Hepatocyte (in vitro differentiated cells): ENCODE results near the gene ME3. TPM values are rescaled to one million over a fixed set of nuclear protein-coding genes. Genes with fewer than 3 reads are reported as not detected.

Experiments
- DNase-seq: peaks from one replicate; pipeline ENCODE4 v3.0.0-alpha.2; 2016; ENCODE audit warnings: low spot score
- H2AFZ ChIP-seq: fragments of 200-600 bp; sonication (generic); 2 replicates; pipeline ENCODE4 v1.6.0; 2016; ENCODE audit warnings: antibody characterized with exemption, mild to moderate bottlenecking
- H3K27ac ChIP-seq: fragments of 200-600 bp; sonication (generic); 2 replicates; pipeline ENCODE4 v1.5.1; 2016; ENCODE audit warnings: mild to moderate bottlenecking
- H3K27me3 ChIP-seq: fragments of 200-600 bp; sonication (generic); 2 replicates; pipeline ENCODE4 v1.6.1; 2016
- H3K36me3 ChIP-seq: fragments of 200-600 bp; sonication (generic); replicated peaks from 2 replicates; pipeline ENCODE4 v1.5.1; 2016; ENCODE audit warnings: low read depth; ENCODE audit not compliant: insufficient read depth
- H3K4me1 ChIP-seq: fragments of 200-600 bp; sonication (generic); 2 replicates; pipeline ENCODE4 v1.5.1; 2016; ENCODE audit warnings: mild to moderate bottlenecking, moderate library complexity; ENCODE audit not compliant: insufficient read depth
- H3K4me2 ChIP-seq: fragments of 200-600 bp; sonication (generic); 2 replicates; pipeline ENCODE4 v1.6.0; 2016
- H3K4me3 ChIP-seq: fragments of 200-600 bp; sonication (generic); 2 replicates; pipeline ENCODE4 v1.5.1; 2016; ENCODE audit warnings: mild to moderate bottlenecking
- H3K79me2 ChIP-seq: fragments of 200-600 bp; sonication (generic); 2 replicates; pipeline ENCODE4 v1.6.0; 2017; ENCODE audit warnings: mild to moderate bottlenecking
- H3K9me2 ChIP-seq: fragments of 200-600 bp; sonication (generic); replicated peaks from 2 replicates; pipeline ENCODE4 v1.6.0; 2017; ENCODE audit warnings: mild to moderate bottlenecking; ENCODE audit not compliant: insufficient read depth
- H3K9me3 ChIP-seq: fragments of 200-600 bp; sonication (generic); 2 replicates; pipeline ENCODE4 v1.5.1; 2016; ENCODE audit warnings: low read depth, mild to moderate bottlenecking
- H4K20me1 ChIP-seq: fragments of 200-600 bp; sonication (generic); 2 replicates; pipeline ENCODE4 v1.6.0; 2016; ENCODE audit warnings: mild to moderate bottlenecking; ENCODE audit not compliant: insufficient read depth, poor library complexity, severe bottlenecking
- EZH2 ChIP-seq: fragments of 200-600 bp; sonication (generic); IDR thresholded peaks from 2 replicates; pipeline ENCODE4 v1.6.1; 2016; ENCODE audit warnings: antibody characterized with exemption, mild to moderate bottlenecking, borderline replicate concordance
- EZH2phosphoT487 ChIP-seq: fragments of 200-600 bp; sonication (generic); IDR thresholded peaks from one replicate; pipeline ENCODE4 v1.6.1; 2018; ENCODE audit warnings: antibody characterized with exemption, mild to moderate bottlenecking, low read depth, moderate library complexity; ENCODE audit not compliant: unreplicated experiment, severe bottlenecking
- WGBS: methylation state at CpG from one replicate; pipeline ENCODE4 v1.1.6; 2016; ENCODE audit warnings: low lambda C conversion rate; ENCODE audit errors: missing lambda C conversion rate; 5-methylcytosine and 5-hydroxymethylcytosine counted together
- polyA plus RNA-seq: library from polyadenylated mRNA; unstranded; fragments of >200 nt; fragmentation: Nextera tagmentation; extraction: Ambion mirVana; gene quantifications from 2 replicates; pipeline ENCODE4 v1.2.1, GENCODE V29; 2016
- total RNA-seq: library from RNA; depleted of rRNA; stranded (reverse); fragments of >200 nt; gene quantifications from 2 replicates; pipeline ENCODE4 v1.2.3, GENCODE V29; 2014
- TF ChIP-seq, protein P1 (sequence below): fragments of 200-600 bp; sonication (generic); IDR thresholded peaks from 2 replicates; pipeline ENCODE4 v1.5.1; 2016; ENCODE audit warnings: antibody characterized with exemption, mild to moderate bottlenecking; ENCODE audit not compliant: poor library complexity

Gene ME3
- total and polyA plus RNA-seq, 2 experiments from 2014 or later = 10.3 to 16.1 TPM

DNA sequence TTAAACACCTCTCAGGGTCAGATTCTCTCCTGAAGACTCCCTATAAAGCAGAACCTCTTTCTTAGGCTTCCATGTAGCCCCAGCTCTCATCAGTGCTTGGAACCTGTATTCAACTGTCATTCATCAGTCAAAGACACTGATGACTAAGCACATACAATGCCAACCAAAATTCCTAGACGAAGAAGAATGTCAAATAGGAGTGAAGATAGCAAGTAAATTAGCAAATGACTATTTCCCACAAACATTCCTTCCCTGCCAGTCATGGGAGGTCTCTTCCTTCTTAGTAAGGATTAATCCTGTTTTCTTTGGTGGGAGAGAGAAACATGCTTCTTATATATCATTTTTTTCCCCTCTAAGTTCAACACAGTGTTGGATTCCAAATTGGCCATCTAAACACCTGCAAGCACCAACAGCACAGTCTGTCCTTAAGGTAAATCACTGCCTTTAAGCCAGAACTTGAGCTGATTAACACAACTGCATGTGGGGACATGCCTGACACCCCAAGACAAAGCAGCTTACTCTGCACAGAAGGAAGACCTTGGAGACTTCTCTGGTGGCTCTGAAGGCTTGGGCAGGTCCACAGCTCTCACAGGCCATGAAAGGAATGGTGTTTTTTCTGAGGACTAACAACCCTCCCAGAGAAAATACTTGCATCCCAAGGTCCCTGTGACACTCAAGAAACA lies 47.5 kb upstream of the ME3 start:
- Histone ChIP-seq H3K79me2 (no peaks in the 10 kb centered on the region), H3K27ac (peak overlapping the region; percentile 61), H3K4me2 (no peak overlapping the region), H3K9me2 (no peaks in the 10 kb centered on the region), H4K20me1 (no peaks in the 10 kb centered on the region), H3K4me3 (no peak overlapping the region), H3K36me3 (no peaks in the 10 kb centered on the region), H2AFZ (no peak overlapping the region), H3K9me3 (no peaks in the 10 kb centered on the region), H3K27me3 (no peaks in the 10 kb centered on the region), H3K4me1 (peaks cover 6% of the 10 kb centered on the region)
- 35% methylated on average over 1 of the region's 1 CpG for WGBS
- DNase-seq = no peak
- TF ChIP-seq EZH2 (no peak), EZH2phosphoT487 (no peak)
- TF ChIP-seq, protein P1, sequence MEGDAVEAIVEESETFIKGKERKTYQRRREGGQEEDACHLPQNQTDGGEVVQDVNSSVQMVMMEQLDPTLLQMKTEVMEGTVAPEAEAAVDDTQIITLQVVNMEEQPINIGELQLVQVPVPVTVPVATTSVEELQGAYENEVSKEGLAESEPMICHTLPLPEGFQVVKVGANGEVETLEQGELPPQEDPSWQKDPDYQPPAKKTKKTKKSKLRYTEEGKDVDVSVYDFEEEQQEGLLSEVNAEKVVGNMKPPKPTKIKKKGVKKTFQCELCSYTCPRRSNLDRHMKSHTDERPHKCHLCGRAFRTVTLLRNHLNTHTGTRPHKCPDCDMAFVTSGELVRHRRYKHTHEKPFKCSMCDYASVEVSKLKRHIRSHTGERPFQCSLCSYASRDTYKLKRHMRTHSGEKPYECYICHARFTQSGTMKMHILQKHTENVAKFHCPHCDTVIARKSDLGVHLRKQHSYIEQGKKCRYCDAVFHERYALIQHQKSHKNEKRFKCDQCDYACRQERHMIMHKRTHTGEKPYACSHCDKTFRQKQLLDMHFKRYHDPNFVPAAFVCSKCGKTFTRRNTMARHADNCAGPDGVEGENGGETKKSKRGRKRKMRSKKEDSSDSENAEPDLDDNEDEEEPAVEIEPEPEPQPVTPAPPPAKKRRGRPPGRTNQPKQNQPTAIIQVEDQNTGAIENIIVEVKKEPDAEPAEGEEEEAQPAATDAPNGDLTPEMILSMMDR = no peak

DNA sequence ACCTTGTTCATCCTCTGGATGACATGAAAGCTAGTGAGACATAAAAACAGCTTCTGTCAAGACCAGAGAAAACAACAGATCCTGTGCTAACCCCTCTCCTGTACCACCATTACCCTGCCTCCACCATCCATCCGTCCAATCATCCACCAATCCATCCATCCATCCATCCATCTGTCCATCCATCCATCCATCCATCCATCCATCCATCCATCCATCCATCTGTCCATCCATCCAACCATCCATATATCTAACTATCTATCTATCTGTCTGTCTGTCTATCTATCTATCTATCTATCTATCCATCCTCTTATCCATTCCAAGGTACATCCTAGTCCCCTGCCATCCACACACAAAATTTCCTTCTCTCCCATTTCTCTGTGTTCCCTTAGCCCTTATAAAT lies 46.6 kb upstream of the ME3 start:
- Histone ChIP-seq H3K27ac (no peak overlapping the region), H2AFZ (no peak overlapping the region), H3K4me3 (no peak overlapping the region), H3K9me3 (no peaks in the 10 kb centered on the region), H3K4me1 (peaks cover 6% of the 10 kb centered on the region), H3K4me2 (no peak overlapping the region), H4K20me1 (no peaks in the 10 kb centered on the region), H3K36me3 (no peaks in the 10 kb centered on the region), H3K9me2 (no peaks in the 10 kb centered on the region), H3K27me3 (no peaks in the 10 kb centered on the region), H3K79me2 (no peaks in the 10 kb centered on the region)
- TF ChIP-seq EZH2 = no peak
- TF ChIP-seq, protein P1 = no peak
- TF ChIP-seq EZH2phosphoT487 = no peak
- DNase-seq = no peak
- 63% methylated on average over 1 of the region's 1 CpG for WGBS

DNA sequence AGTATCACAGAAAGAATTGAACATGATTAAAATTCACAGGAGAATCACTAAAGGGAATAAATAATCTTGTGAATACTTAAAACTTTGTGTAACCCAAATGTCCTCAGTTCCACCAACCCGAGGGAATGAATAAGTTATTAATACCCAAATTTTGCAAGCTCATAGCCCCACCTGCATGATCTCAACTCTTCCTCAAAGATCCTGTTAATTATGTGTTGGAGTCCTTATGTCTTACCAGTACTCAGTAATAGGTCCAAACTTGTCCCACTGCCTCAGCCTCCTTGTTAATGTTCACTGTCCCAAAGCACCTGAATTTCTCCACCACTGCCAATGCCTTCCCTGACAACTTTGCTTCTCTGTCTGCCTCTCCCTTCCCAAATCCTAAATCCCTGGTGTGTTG lies 46.1 kb upstream of the ME3 start:
- no peak overlapping the region for H3K4me3 ChIP-seq
- WGBS = 95% methylated on average over 1 of the region's 1 CpG

More for the DNA sequence above, 46.1 kb upstream of the ME3 start:
- Histone ChIP-seq H4K20me1 (no peaks in the 10 kb centered on the region), H3K79me2 (no peaks in the 10 kb centered on the region), H3K27me3 (no peaks in the 10 kb centered on the region), H3K9me3 (no peaks in the 10 kb centered on the region), H3K4me2 (no peak overlapping the region), H3K36me3 (no peaks in the 10 kb centered on the region), H2AFZ (no peak overlapping the region), H3K4me1 (peaks cover 6% of the 10 kb centered on the region), H3K27ac (peak overlapping the region; percentile 47), H3K9me2 (no peaks in the 10 kb centered on the region)
- DNase-seq = no peak
- no peak for TF ChIP-seq EZH2phosphoT487
- no peak for TF ChIP-seq EZH2
- TF ChIP-seq, protein P1 = no peak
